Measurements from ENCODE around the gene HRNR.
"Not testable (repeated sequence)": the region's sequence is repeated elsewhere in the genome, so short reads cannot be mapped to it uniquely, and the experiment has no call there.

HRNR gene

GRCh38 chr1:152224093-152224492 lies at the start of gene HRNR:
HRNR (minus strand) TSS chr1:152224193; CDS start chr1:152223253, 940 bp downstream.
- no peak for DNase-seq (ENCODE audit: low read depth)

- not testable (repeated sequence) for DNase-seq (ENCODE audit: low read depth)
Measured at GRCh38 chr1:152256394-152256793, 32.4 kb upstream of the HRNR start.

GRCh38 chr1:152252157-152252556 lies 28.2 kb upstream of the HRNR start:
- DNase-seq (ENCODE audit: low read depth) = no peak

GRCh38 chr1:152251391-152251790 lies 27.4 kb upstream of the HRNR start:
- DNase-seq (ENCODE audit: low read depth) = no peak

GRCh38 chr1:152247316-152247715 lies 23.3 kb upstream of the HRNR start:
- DNase-seq (ENCODE audit: low read depth) = no peak

GRCh38 chr1:152244576-152245273 lies 20.7 kb upstream of the HRNR start:
- no peak for DNase-seq (ENCODE audit: low read depth)

GRCh38 chr1:152237093-152237492 lies 13.1 kb upstream of the HRNR start:
- no peak for DNase-seq (ENCODE audit: low read depth)

- no peak for DNase-seq (ENCODE audit: low read depth)
Measured at GRCh38 chr1:152228831-152229230, 4.8 kb upstream of the HRNR start.

- DNase-seq (ENCODE audit: low read depth) = no peak
Measured at GRCh38 chr1:152227310-152227928, 3.4 kb upstream of the HRNR start.

- DNase-seq (ENCODE audit: low read depth) = no peak
Measured at GRCh38 chr1:152225678-152226077, 1.7 kb upstream of the HRNR start.

GRCh38 chr1:152220166-152221163 lies 3.5 kb downstream of the HRNR start:
- no peak for DNase-seq (ENCODE audit: low read depth)

GRCh38 chr1:152219438-152219837 lies 4.6 kb downstream of the HRNR start:
- not testable (repeated sequence) for DNase-seq (ENCODE audit: low read depth)

GRCh38 chr1:152218762-152219436 lies 5.1 kb downstream of the HRNR start:
- DNase-seq (ENCODE audit: low read depth) = no peak

- DNase-seq (ENCODE audit: low read depth) = not testable (repeated sequence)
Measured at GRCh38 chr1:152215604-152216003, 8.4 kb downstream of the HRNR start.

- not testable (repeated sequence) for DNase-seq (ENCODE audit: low read depth)
Measured at GRCh38 chr1:152214911-152215310, 9.1 kb downstream of the HRNR start.

GRCh38 chr1:152198982-152199381 lies 25.0 kb downstream of the HRNR start:
- no peak for DNase-seq (ENCODE audit: low read depth)

- no peak for DNase-seq (ENCODE audit: low read depth)
Measured at GRCh38 chr1:152197361-152197941, 26.5 kb downstream of the HRNR start.

GRCh38 chr1:152191711-152192110 lies 32.3 kb downstream of the HRNR start:
- DNase-seq (ENCODE audit: low read depth) = no peak

GRCh38 chr1:152191260-152191659 lies 32.7 kb downstream of the HRNR start:
- no peak for DNase-seq (ENCODE audit: low read depth)

GRCh38 chr1:152190589-152190988 lies 33.4 kb downstream of the HRNR start:
- DNase-seq (ENCODE audit: low read depth) = no peak

GRCh38 chr1:152189657-152190442 lies 34.1 kb downstream of the HRNR start:
- no peak for DNase-seq (ENCODE audit: low read depth)

Data from non-pigmented ciliary epithelial cell (primary cell).